GM12892 (cell line): Measurements from ENCODE around the gene USP3.

Source experiments
- POLR2A ChIP-seq: IDR thresholded peaks from 2 replicates; pipeline ENCODE4 v1.6.1; 2011; ENCODE audit warnings: low read depth, low read length, control low read depth
- POLR2AphosphoS5 ChIP-seq: IDR thresholded peaks from 2 replicates; pipeline ENCODE4 v1.6.1; 2011; ENCODE audit warnings: low read depth, low read length, control low read depth

- TF ChIP-seq POLR2A (no peak), POLR2AphosphoS5 (no peak)
These were observed 10.0 kb upstream of the USP3 start for GRCh38 chr15:63494408-63494807.
